Fibroblast of pulmonary artery (primary cell): ENCODE data around the gene TACR1.
A peak's percentile ranks its signal among the peaks of the same experiment; 100 is the strongest.
"Not testable (repeated sequence)": the region's sequence is repeated elsewhere in the genome, so short reads cannot be mapped to it uniquely, and the experiment has no call there.

Source experiments
- DNase-seq: peaks from one replicate; pipeline ENCODE4 v3.0.0-alpha.2; 2010; ENCODE audit warnings: low read depth
- H3K4me3 ChIP-seq: replicated peaks from 2 replicates; pipeline ENCODE4 v1.5.1; 2011; ENCODE audit warnings: low read depth, mild to moderate bottlenecking, control low read depth, low read length, moderate library complexity
- TF ChIP-seq, protein P1 (sequence below): IDR thresholded peaks from 2 replicates; pipeline ENCODE4 v1.5.1; 2011; ENCODE audit warnings: mild to moderate bottlenecking, control low read depth, low read length, inconsistent platforms; ENCODE audit errors: missing control alignments

Gene TACR1, protein sequence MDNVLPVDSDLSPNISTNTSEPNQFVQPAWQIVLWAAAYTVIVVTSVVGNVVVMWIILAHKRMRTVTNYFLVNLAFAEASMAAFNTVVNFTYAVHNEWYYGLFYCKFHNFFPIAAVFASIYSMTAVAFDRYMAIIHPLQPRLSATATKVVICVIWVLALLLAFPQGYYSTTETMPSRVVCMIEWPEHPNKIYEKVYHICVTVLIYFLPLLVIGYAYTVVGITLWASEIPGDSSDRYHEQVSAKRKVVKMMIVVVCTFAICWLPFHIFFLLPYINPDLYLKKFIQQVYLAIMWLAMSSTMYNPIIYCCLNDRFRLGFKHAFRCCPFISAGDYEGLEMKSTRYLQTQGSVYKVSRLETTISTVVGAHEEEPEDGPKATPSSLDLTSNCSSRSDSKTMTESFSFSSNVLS

DNA sequence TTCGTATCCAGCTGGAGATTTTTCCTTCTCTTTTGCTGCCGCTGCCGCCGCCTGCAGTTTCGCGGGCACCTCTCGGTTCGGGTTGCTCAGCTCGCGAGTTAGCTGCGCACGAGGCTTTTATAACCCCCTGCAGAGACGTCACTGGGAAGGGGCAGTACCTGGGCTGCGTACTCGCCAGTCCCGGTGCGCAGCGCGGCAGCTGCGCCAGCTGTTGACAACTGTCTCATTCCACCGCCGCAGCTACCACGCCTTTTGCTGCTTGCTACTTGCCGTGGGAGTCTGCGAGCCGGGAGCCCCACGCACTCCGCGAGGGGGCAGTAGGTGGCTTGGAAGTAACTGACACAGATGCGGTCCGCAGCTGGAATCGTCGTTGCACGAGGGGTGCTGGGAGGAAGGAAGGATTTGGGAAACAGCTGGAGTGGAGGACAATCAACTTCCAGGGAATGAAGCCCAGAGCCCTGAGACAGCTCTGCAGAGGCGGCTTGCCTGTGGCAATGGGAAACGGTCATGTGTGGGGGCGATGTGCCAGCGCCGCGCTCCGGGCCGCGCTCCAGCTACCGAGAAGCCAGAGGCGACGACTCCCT is at the start of gene TACR1:
TSS of gene TACR1 (minus strand) at position 93 of the 584 bp plus-strand sequence. CDS start 586 bp downstream, outside the sequence.
- DNase-seq = peak; percentile 80
- TF ChIP-seq, protein P1, sequence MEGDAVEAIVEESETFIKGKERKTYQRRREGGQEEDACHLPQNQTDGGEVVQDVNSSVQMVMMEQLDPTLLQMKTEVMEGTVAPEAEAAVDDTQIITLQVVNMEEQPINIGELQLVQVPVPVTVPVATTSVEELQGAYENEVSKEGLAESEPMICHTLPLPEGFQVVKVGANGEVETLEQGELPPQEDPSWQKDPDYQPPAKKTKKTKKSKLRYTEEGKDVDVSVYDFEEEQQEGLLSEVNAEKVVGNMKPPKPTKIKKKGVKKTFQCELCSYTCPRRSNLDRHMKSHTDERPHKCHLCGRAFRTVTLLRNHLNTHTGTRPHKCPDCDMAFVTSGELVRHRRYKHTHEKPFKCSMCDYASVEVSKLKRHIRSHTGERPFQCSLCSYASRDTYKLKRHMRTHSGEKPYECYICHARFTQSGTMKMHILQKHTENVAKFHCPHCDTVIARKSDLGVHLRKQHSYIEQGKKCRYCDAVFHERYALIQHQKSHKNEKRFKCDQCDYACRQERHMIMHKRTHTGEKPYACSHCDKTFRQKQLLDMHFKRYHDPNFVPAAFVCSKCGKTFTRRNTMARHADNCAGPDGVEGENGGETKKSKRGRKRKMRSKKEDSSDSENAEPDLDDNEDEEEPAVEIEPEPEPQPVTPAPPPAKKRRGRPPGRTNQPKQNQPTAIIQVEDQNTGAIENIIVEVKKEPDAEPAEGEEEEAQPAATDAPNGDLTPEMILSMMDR = peak; percentile 80
- peak within 1 kb of the TSS; percentile 46 for H3K4me3 ChIP-seq

DNA sequence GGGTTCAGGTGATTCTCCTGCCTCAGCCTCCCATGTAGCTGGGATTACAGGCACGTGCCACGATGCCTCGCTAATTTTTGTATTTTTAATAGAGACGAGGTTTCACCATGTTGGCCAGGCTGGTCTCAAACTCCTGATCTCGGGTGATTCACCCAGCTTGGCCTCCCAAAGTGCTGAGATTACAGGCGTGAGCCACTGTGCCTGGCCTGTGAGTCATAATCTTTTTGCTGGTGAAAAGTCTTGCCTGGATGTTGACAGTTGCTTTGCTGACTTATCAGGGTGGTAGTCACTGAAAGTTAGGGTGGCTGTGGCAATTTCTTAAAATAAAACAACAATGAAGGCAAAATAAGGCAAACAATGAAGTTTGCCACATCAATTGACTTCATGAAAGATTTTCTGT is 49.3 kb upstream of the TACR1 start:
- H3K4me3 ChIP-seq, DNase-seq: not testable (repeated sequence)

DNA sequence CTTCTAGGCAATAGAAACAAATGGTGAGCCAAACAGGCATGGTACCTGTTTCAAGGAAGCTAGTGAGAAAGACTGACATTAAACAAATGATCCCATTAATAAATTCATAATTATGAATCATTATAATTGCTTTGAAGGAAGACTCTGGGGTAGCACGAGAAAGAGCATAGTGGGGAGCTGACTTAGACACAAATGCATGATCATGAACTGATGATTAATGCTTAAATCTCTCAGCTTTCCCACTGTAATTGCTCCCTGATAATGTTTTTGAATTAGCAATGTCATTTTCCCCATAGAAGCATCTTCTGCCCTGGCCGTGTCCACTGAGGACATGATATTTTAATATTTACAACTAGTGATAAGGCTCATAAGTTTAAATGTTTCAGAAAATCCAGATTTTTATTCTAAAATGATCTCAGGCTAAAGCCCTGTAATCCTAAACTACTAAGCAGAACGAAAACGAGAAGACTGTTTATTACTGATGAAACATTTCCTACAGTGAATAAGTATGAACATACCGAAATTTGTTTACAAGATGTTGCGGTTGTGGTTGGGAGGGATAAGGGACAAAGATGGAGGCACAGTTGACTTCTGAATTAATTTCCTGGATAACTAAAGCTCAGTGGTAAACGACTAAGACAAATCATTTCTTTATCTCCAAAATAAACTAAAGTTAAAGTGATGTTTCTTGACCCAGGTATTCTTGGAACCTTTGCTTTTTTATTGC is 47.3 kb upstream of the TACR1 start:
- TF ChIP-seq, protein P1 = no peak
- no peak for DNase-seq
- no peak overlapping the region for H3K4me3 ChIP-seq

DNA sequence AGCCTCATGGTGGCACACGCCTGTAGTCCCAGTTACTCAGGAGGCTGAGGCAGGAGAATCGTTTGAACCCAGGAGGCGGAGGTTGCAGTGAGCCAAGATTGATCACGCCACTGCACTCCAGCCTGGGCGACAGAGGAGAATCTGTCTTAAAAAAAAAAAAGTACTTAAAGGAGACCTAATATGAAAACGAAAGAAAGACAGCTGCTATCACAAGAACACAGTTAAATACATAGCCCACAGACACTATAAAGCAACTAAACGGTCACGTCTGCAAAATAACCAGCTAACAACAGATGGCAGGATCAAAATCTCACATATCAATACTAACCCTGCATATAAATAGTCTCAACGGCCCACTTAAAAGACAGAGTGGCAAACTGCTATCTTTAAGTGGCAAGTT is 43.9 kb upstream of the TACR1 start:
- no peak for DNase-seq
- no peak overlapping the region for H3K4me3 ChIP-seq
- TF ChIP-seq, protein P1 = no peak

DNA sequence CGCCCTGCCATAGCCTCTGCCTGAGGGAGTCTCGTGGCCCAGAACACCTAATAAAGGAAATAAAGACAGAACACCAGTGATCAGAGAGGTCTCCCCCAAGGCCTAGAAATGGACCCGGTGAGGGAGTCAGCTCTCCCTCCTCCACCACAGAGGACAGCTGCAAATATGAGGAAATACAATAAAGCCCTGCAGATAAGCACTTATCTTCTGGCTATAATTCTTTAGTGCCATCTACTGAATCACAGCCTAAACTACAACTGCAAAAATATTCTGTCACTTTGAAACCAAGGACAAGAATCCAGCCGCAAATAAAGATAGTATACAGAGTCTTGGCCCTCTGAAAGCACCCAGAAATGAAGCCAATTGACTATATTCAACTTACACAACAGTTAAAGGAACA is 42.4 kb upstream of the TACR1 start:
- peak; percentile 42 for DNase-seq
- TF ChIP-seq, protein P1 = peak; percentile 28
- H3K4me3 ChIP-seq = no peak overlapping the region

DNA sequence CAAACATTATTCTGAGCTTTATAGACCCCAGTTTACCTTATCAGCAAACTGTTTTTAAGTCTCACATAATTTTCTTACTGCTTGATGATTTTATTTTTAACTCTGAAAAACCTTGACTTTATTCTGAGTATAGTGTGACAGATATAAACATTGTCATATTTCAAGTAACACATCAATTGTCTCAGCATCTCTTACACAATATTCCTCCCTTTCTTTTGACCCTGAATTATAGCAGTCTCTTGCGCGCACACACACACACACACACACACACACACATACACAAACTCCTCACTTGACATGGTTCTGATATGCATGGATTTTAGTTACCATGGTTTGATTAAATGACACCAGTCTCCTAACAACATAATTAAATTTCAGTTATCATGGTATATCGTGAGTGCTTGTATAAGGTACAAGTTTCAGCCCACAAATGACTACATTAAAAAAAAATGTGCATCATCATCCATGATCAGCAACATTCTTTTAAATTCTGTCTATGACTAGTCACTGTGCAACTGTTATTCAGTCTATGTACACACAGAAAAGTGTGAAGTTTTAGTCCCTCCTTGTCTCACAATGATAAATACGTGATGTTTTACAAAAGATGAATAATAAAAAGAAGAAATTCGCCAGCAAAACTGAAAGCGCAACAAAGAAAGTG is 39.5 kb upstream of the TACR1 start:
- H3K4me3 ChIP-seq = peak overlapping the region; percentile 20
- TF ChIP-seq, protein P1 = no peak
- DNase-seq = peak; percentile 83

DNA sequence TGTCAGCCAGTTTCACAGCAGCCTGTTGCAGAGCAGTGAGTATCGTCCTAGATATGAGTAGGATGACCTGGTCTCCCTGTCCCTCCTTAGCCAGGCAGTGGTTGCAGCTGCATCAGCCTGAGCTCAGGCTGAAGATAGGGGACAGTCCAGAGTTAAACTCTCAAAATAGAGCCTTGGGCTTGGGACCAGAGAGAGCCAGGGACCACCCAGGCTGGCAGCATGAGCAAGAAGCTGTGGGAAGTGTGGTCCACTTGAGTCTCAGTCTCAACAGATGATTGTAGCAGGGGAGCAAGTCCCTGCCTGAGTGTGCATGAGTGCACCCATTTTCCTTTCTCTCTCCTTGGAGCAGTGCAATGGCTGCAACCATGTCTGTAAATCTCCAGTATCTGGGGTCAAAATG is 38.0 kb upstream of the TACR1 start:
- TF ChIP-seq, protein P1 = no peak
- no peak for DNase-seq
- H3K4me3 ChIP-seq = no peak overlapping the region
